ENCODE results near the gene CXCL16.
"Not testable (repeated sequence)": the region's sequence is repeated elsewhere in the genome, so short reads cannot be mapped to it uniquely, and the experiment has no call there.

The CXCL16 gene

GRCh38 chr17:4691686-4692085, 48.0 kb downstream of the CXCL16 start:
- no peak for DNase-seq (ENCODE audit: low read depth)

- no peak for DNase-seq (ENCODE audit: low read depth)
These were observed 49.0 kb downstream of the CXCL16 start for GRCh38 chr17:4690745-4691144.

GRCh38 chr17:4689872-4690271, 49.9 kb downstream of the CXCL16 start:
- DNase-seq (ENCODE audit: low read depth) = not testable (repeated sequence)

GRCh38 chr17:4683739-4684138, 56.0 kb downstream of the CXCL16 start:
- DNase-seq (ENCODE audit: low read depth) = not testable (repeated sequence)
